ENCODE measurements around the gene CYP24A1. TPM values are rescaled to one million over a fixed set of nuclear protein-coding genes. Genes with fewer than 3 reads are reported as not detected.

The CYP24A1 gene
- total RNA-seq, 2 donors from 2014 or later = not detected

GRCh38 chr20:54107181-54107580, 66.6 kb downstream of the CYP24A1 start:
- ATAC-seq = no peak
- Mint-ChIP-seq H3K4me1 (ENCODE audit: low read depth in 2 of 2) (peaks cover 0 to 2% of the 10 kb centered on the region in 2 donors), H3K27ac (no peak overlapping the region), H3K27me3 (peaks cover 6 to 7% of the 10 kb centered on the region in 2 donors), H3K36me3 (no peaks in the 10 kb centered on the region), H3K9me3 (no peaks in the 10 kb centered on the region), H3K4me3 (no peak overlapping the region)
- DNase-seq (ENCODE audit: low spot score) = no peak

GRCh38 chr20:54106162-54106561, 67.6 kb downstream of the CYP24A1 start:
- Mint-ChIP-seq H3K4me1 (ENCODE audit: low read depth in 2 of 2) (peaks cover 0 to 2% of the 10 kb centered on the region in 2 donors), H3K4me3 (no peak overlapping the region), H3K27ac (no peak overlapping the region), H3K9me3 (no peaks in the 10 kb centered on the region), H3K27me3 (peaks cover 6 to 7% of the 10 kb centered on the region in 2 donors), H3K36me3 (no peaks in the 10 kb centered on the region)
- no peak for ATAC-seq
- DNase-seq (ENCODE audit: low spot score) = no peak

DNA sequence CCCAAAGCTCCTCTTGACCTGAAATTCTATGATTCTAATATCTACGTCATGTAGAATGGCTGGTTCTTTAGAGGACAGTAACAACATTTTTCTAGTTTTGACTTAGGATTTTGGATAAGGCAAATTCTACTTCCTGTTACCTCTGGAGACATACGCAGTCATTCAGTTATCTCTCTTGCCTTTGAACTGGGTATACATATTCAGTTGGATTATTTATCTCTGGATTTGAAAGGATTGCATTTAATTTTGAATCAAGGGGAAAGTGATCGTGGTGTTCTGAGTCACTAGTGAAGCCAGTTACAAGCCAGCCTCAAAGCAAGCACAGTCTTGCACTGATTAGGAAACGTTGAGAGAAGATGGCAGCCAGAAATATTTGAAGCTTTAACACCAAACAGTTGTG, 68.1 kb downstream of the CYP24A1 start:
- H3K4me3 Mint-ChIP-seq = no peak overlapping the region
- H3K4me1 Mint-ChIP-seq (ENCODE audit: low read depth in 2 of 2) = peaks cover 0 to 2% of the 10 kb centered on the region in 2 donors
- H3K36me3 Mint-ChIP-seq = no peaks in the 10 kb centered on the region
- peaks cover 6 to 7% of the 10 kb centered on the region in 2 donors for H3K27me3 Mint-ChIP-seq
- H3K9me3 Mint-ChIP-seq = no peaks in the 10 kb centered on the region
- no peak for ATAC-seq
- no peak for DNase-seq (ENCODE audit: low spot score)
- H3K27ac Mint-ChIP-seq = no peak overlapping the region

DNA sequence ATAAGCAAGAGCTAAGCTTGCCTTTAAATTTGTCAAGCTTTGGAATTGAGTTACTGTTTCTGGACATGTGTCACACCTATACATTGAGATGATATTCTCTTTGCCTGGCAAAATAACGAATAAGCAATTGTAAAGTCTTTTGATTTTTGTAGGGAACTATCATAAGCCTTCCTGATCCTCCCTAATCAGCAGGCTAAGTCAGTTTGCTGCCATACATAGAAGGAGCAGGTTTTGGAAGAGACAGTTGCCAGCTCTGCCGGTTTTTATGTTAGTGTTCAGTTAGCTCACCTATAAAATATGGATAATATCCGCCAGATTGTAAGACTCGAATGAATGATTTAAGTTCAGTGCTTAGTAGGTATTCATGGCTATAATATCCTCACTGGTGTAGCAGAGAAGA, 69.0 kb downstream of the CYP24A1 start:
- H3K4me1 Mint-ChIP-seq (ENCODE audit: low read depth in 2 of 2) = peaks cover 0 to 2% of the 10 kb centered on the region in 2 donors
- H3K27me3 Mint-ChIP-seq = peaks cover 6 to 7% of the 10 kb centered on the region in 2 donors
- H3K4me3 Mint-ChIP-seq = no peak overlapping the region
- H3K9me3 Mint-ChIP-seq = no peaks in the 10 kb centered on the region
- H3K36me3 Mint-ChIP-seq = no peaks in the 10 kb centered on the region
- no peak for ATAC-seq
- H3K27ac Mint-ChIP-seq = no peak overlapping the region
- no peak for DNase-seq (ENCODE audit: low spot score)

DNA sequence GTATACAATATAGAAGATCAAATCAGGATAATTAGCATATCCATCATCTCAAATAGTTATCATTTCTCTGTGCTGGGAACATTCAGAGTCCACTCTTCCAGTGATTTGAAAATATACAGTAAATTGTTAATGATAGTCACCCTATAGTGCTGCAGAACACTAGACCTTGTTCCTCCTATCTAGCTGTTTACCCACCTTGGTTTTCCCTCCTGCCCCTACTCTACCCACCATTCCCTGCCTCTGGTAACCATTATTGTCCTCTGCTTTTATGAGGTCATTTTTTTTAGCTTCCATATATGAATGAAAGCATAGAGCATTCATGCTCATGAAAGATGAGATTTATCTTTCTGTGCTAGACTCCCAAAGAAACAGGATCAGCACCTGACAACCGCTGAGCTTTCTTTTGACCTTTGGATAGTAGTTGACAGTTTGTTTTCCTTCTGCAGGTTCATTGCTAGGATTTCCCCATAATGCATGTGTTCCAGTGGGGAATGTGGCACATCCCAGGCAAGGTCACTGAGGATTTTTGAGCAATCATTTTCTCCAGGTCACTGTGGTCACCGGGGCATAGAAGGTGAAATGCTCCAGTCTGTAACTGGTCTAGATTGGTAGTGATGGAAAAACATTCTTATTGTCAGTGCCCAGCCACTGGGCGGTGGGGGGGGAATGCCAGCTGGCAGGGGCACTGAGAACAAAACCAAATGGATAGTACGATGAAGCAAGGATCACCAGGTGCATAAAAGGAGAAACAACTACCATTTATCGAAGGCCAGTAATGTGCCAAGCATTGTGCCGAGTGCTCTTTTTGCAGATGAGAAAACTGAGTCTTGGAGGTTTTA, 69.8 kb downstream of the CYP24A1 start:
- H3K9me3 Mint-ChIP-seq = no peaks in the 10 kb centered on the region
- no peak overlapping the region for H3K4me3 Mint-ChIP-seq
- H3K27me3 Mint-ChIP-seq = peaks cover 6 to 7% of the 10 kb centered on the region in 2 donors
- ATAC-seq (no peak), DNase-seq (ENCODE audit: low spot score) (no peak)
- peaks cover 0 to 2% of the 10 kb centered on the region in 2 donors for H3K4me1 Mint-ChIP-seq (ENCODE audit: low read depth in 2 of 2)
- no peak overlapping the region for H3K27ac Mint-ChIP-seq
- H3K36me3 Mint-ChIP-seq = no peaks in the 10 kb centered on the region

Other genes starting within 250 kb of the CYP24A1 start
- under 1 TPM; 0.10 to 0.11 TPM for gene BCAS1, start 103.4 kb downstream of the CYP24A1 start, total RNA-seq
- gene PFDN4, start 34.1 kb upstream of the CYP24A1 start, total RNA-seq = 10 to 100 TPM; 26.2 to 46.0 TPM